CD4-positive, alpha-beta memory T cell (primary cell): ENCODE results near the gene NCK2. TPM values are rescaled to one million over a fixed set of nuclear protein-coding genes. Genes with fewer than 3 reads are reported as not detected.

Source experiments
- CTCF ChIA-PET: fragments of 350-600 bp; sonication (Branson Sonifier 250); formaldehyde crosslinking; loops from one replicate; lab custom pipeline; 2021; ENCODE audit warnings: inconsistent platforms; ENCODE audit not compliant: partially characterized antibody; lab: Charles Lee
- POLR2A ChIA-PET: fragments of 350-600 bp; sonication (Branson Sonifier 250); formaldehyde crosslinking; loops from one replicate; lab custom pipeline; 2021; ENCODE audit not compliant: partially characterized antibody; lab: Charles Lee
- DNase-seq, 5 donors: peaks; one replicate each; pipeline versions ENCODE4 v3.0.0 to v3.0.0-alpha.2; 2020 to 2022; ENCODE audit warnings: mixed read lengths in 1 of 5
- H3K27ac ChIP-seq: one replicate; pipeline ENCODE4 v1.7.0; 2013; ENCODE audit warnings: low read depth, low read length
- H3K27me3 ChIP-seq: 2 replicates; pipeline ENCODE4 v1.7.0; 2013; ENCODE audit warnings: mild to moderate bottlenecking, low read length, moderate library complexity; ENCODE audit not compliant: insufficient read depth
- H3K36me3 ChIP-seq: 2 replicates; pipeline ENCODE4 v1.7.0; 2013; ENCODE audit warnings: mild to moderate bottlenecking, low read length, moderate library complexity; ENCODE audit not compliant: insufficient read depth
- H3K4me1 ChIP-seq: 2 replicates; pipeline ENCODE4 v1.7.0; 2013; ENCODE audit warnings: mild to moderate bottlenecking, low read length, moderate library complexity; ENCODE audit not compliant: insufficient read depth
- H3K4me3 ChIP-seq, 2 donors: one replicate each; pipeline ENCODE4 v1.7.0; 2013; ENCODE audit warnings: low read length in 2 of 2, mild to moderate bottlenecking in 1 of 2
- H3K9me3 ChIP-seq, 2 donors: one replicate each; pipeline ENCODE4 v1.7.0; 2013; ENCODE audit warnings: low read length in 2 of 2, control low read depth in 1 of 2; ENCODE audit not compliant: control insufficient read depth in 1 of 2
- H3K27ac Mint-ChIP-seq, 7 donors: one replicate each; pipeline ENCODE4 v1.8.0; 2020 to 2021; ENCODE audit warnings: mixed read lengths in 7 of 7, mild to moderate bottlenecking in 6 of 7, inconsistent platforms in 3 of 7, moderate library complexity in 3 of 7
- H3K27me3 Mint-ChIP-seq, 2 donors: one replicate each; pipeline ENCODE4 v1.8.0; 2020 to 2021; ENCODE audit warnings: mixed read lengths in 2 of 2
- H3K36me3 Mint-ChIP-seq, 2 donors: one replicate each; pipeline ENCODE4 v1.8.0; 2020 to 2021; ENCODE audit warnings: mixed read lengths in 2 of 2, inconsistent platforms in 1 of 2, mild to moderate bottlenecking in 1 of 2
- H3K4me1 Mint-ChIP-seq, 4 donors: one replicate each; pipeline ENCODE4 v1.8.0; 2020 to 2021; ENCODE audit warnings: mixed read lengths in 4 of 4, mild to moderate bottlenecking in 1 of 4
- H3K4me3 Mint-ChIP-seq, 8 donors: one replicate each; pipeline ENCODE4 v1.8.0; 2020 to 2021; ENCODE audit warnings: mixed read lengths in 8 of 8, mild to moderate bottlenecking in 7 of 8, moderate library complexity in 6 of 8, inconsistent platforms in 3 of 8
- H3K9me3 Mint-ChIP-seq, 8 donors: one replicate each; pipeline ENCODE4 v1.8.0; 2020 to 2021; ENCODE audit warnings: mixed read lengths in 8 of 8, mild to moderate bottlenecking in 5 of 8, inconsistent platforms in 3 of 8, moderate library complexity in 1 of 8
- intact Hi-C: fragments of 100-400 bp; cut with micrococcal nuclease; formaldehyde crosslinking; loops from one replicate; pipeline ENCODE4 v1.15.1; 2023
- polyA plus RNA-seq, 2 donors: library from polyadenylated mRNA; unstranded; fragments of 300-500 nt; fragmentation: Illumina TruSeq; gene quantifications; one replicate each; pipeline ENCODE4 v1.2.3, GENCODE V29; 2021
- total RNA-seq, 2 experiments: library from RNA; stranded (reverse); gene quantifications; one replicate each; pipeline ENCODE4 v1.2.3, GENCODE V29; 2021

Gene NCK2
- total and polyA plus RNA-seq, 4 experiments from 2014 or later, result 58.0 to 98.6 (median 87.3) TPM

- intact Hi-C loops, result loop anchor here (2.0 kb wide), 3 partner anchors 14 to 30 kb away; no protein-coding TSS in a partner anchor
- Mint-ChIP-seq H3K4me1 (peaks cover 80 to 98% (median 93%) of the 10 kb centered on the region in 4 donors), H3K36me3 (peaks cover 17 to 35% of the 10 kb centered on the region in 2 donors), H3K27ac (peak overlapping the region; percentile 91 to 98 (median 97)), H3K27me3 (no peaks in the 10 kb centered on the region), H3K4me3 (peak overlapping the region; percentile 73 to 90 (median 82)), H3K9me3 (no peaks in the 10 kb centered on the region)
- Histone ChIP-seq H3K36me3 (peaks cover 14% of the 10 kb centered on the region), H3K27ac (peak overlapping the region; percentile 71), H3K9me3 (no peaks in the 10 kb centered on the region), H3K27me3 (no peaks in the 10 kb centered on the region), H3K4me1 (peaks cover 100% of the 10 kb centered on the region), H3K4me3 (peak overlapping the region; percentile 3 to 55)
- POLR2A ChIA-PET, result interaction anchor here (0.7 to 9.9 kb wide), 10 partner anchors 9 to 87 kb away, joined by 3 to 82 read pairs (median 4); no protein-coding TSS in a partner anchor
- CTCF ChIA-PET, result interaction anchor here (1.7 to 9.5 kb wide), 6 partner anchors 11 to 200 kb away, joined by 3 to 83 read pairs (median 11); no protein-coding TSS in a partner anchor
- no peak for DNase-seq
Observed at GRCh38 chr2:105776560-105776928, 31.8 kb downstream of the NCK2 start.

- peak in 1 of 5 donors; percentile 45 for DNase-seq
Observed at GRCh38 chr2:105777031-105777482, 32.3 kb downstream of the NCK2 start.

GRCh38 chr2:105777506-105778055 lies 32.9 kb downstream of the NCK2 start:
- H3K4me3 Mint-ChIP-seq, result peak overlapping the region; percentile 73 to 90 (median 82)
- H3K36me3 ChIP-seq, result peaks cover 8% of the 10 kb centered on the region
- no peak for DNase-seq
- peaks cover 83 to 98% (median 93%) of the 10 kb centered on the region in 4 donors for H3K4me1 Mint-ChIP-seq
- peak overlapping the region in 1 of 2 donors; percentile 55 for H3K4me3 ChIP-seq
- ChIA-PET CTCF (interaction anchor here (0.7 to 9.5 kb wide), 15 partner anchors 9 to 201 kb away, joined by 3 to 83 read pairs (median 4); no protein-coding TSS in a partner anchor), POLR2A (interaction anchor here (0.8 to 9.9 kb wide), 22 partner anchors 9 to 316 kb away, joined by 3 to 82 read pairs (median 4); no protein-coding TSS in a partner anchor)
- intact Hi-C loops, result loop anchor here (2.0 kb wide), 3 partner anchors 13 to 31 kb away; no protein-coding TSS in a partner anchor
- H3K9me3 Mint-ChIP-seq, result no peaks in the 10 kb centered on the region
- no peaks in the 10 kb centered on the region for H3K27me3 ChIP-seq
- H3K36me3 Mint-ChIP-seq, result peaks cover 19 to 38% of the 10 kb centered on the region in 2 donors
- H3K27ac ChIP-seq, result peak overlapping the region; percentile 71
- H3K27ac Mint-ChIP-seq, result peak overlapping the region; percentile 91 to 98 (median 97)
- no peaks in the 10 kb centered on the region for H3K9me3 ChIP-seq
- peaks cover 100% of the 10 kb centered on the region for H3K4me1 ChIP-seq
- H3K27me3 Mint-ChIP-seq, result no peaks in the 10 kb centered on the region

More at GRCh38 chr2:105777031-105777482, 32.3 kb downstream of the NCK2 start:
- Histone ChIP-seq H3K4me3 (peak overlapping the region in 1 of 2 donors; percentile 55), H3K36me3 (peaks cover 13% of the 10 kb centered on the region), H3K27ac (peak overlapping the region; percentile 71), H3K27me3 (no peaks in the 10 kb centered on the region), H3K9me3 (no peaks in the 10 kb centered on the region), H3K4me1 (peaks cover 100% of the 10 kb centered on the region)
- intact Hi-C loops, result loop anchor here (2.0 kb wide), 3 partner anchors 14 to 30 kb away; no protein-coding TSS in a partner anchor
- CTCF ChIA-PET, result interaction anchor here (0.8 to 9.5 kb wide), 12 partner anchors 9 to 201 kb away, joined by 3 to 83 read pairs (median 4); no protein-coding TSS in a partner anchor
- POLR2A ChIA-PET, result interaction anchor here (0.7 to 9.9 kb wide), 21 partner anchors 10 to 316 kb away, joined by 3 to 82 read pairs (median 5); no protein-coding TSS in a partner anchor
- Mint-ChIP-seq H3K36me3 (peaks cover 22 to 37% of the 10 kb centered on the region in 2 donors), H3K9me3 (no peaks in the 10 kb centered on the region), H3K4me3 (peak overlapping the region; percentile 73 to 90 (median 82)), H3K4me1 (peaks cover 82 to 98% (median 93%) of the 10 kb centered on the region in 4 donors), H3K27ac (peak overlapping the region; percentile 91 to 98 (median 97)), H3K27me3 (no peaks in the 10 kb centered on the region)

GRCh38 chr2:105778080-105778607 lies 33.4 kb downstream of the NCK2 start:
- peaks cover 5% of the 10 kb centered on the region for H3K36me3 ChIP-seq
- DNase-seq, result no peak
- POLR2A ChIA-PET, result interaction anchor here (0.8 to 9.9 kb wide), 20 partner anchors 9 to 315 kb away, joined by 3 to 82 read pairs (median 4); no protein-coding TSS in a partner anchor
- intact Hi-C loops, result no loop called here
- H3K4me1 ChIP-seq, result peaks cover 100% of the 10 kb centered on the region
- CTCF ChIA-PET, result interaction anchor here (0.7 to 9.5 kb wide), 15 partner anchors 9 to 202 kb away, joined by 3 to 83 read pairs (median 4); no protein-coding TSS in a partner anchor
- no peaks in the 10 kb centered on the region for H3K9me3 ChIP-seq
- Mint-ChIP-seq H3K9me3 (no peaks in the 10 kb centered on the region), H3K27ac (peak overlapping the region; percentile 91 to 98 (median 97)), H3K4me1 (peaks cover 83 to 98% (median 94%) of the 10 kb centered on the region in 4 donors), H3K27me3 (no peaks in the 10 kb centered on the region), H3K4me3 (peak overlapping the region; percentile 73 to 90 (median 82)), H3K36me3 (peaks cover 16 to 35% of the 10 kb centered on the region in 2 donors)
- H3K27me3 ChIP-seq, result no peaks in the 10 kb centered on the region
- peak overlapping the region in 1 of 2 donors; percentile 4 for H3K4me3 ChIP-seq
- peak overlapping the region; percentile 71 for H3K27ac ChIP-seq

- intact Hi-C loops, result no loop called here
- H3K27ac Mint-ChIP-seq, result peak overlapping the region; percentile 71 to 98 (median 92)
- DNase-seq, result no peak
- Histone ChIP-seq H3K4me1 (peaks cover 100% of the 10 kb centered on the region), H3K4me3 (no peak overlapping the region), H3K9me3 (no peaks in the 10 kb centered on the region), H3K27ac (peak overlapping the region; percentile 30), H3K36me3 (no peaks in the 10 kb centered on the region), H3K27me3 (no peaks in the 10 kb centered on the region)
- POLR2A ChIA-PET, result interaction anchor here (0.7 to 9.9 kb wide), 5 partner anchors 8 to 157 kb away, joined by 3 to 82 read pairs (median 3); no protein-coding TSS in a partner anchor
- H3K27me3 Mint-ChIP-seq, result no peaks in the 10 kb centered on the region
- H3K4me1 Mint-ChIP-seq, result peaks cover 80 to 98% (median 93%) of the 10 kb centered on the region in 4 donors
- H3K4me3 Mint-ChIP-seq, result peak overlapping the region; percentile 27 to 92 (median 82)
- H3K36me3 Mint-ChIP-seq, result peaks cover 7 to 34% of the 10 kb centered on the region in 2 donors
- H3K9me3 Mint-ChIP-seq, result no peaks in the 10 kb centered on the region
- CTCF ChIA-PET, result interaction anchor here (0.7 to 9.5 kb wide), 10 partner anchors 8 to 381 kb away, joined by 3 to 83 read pairs (median 4); no protein-coding TSS in a partner anchor
Observed at GRCh38 chr2:105779394-105779793, 34.7 kb downstream of the NCK2 start.

- ChIA-PET POLR2A (no interaction called here), CTCF (interaction anchor here (0.7 to 4.1 kb wide), 2 partner anchors 33 to 203 kb away, joined by 3 to 27 read pairs; no protein-coding TSS in a partner anchor)
- Histone ChIP-seq H3K27ac (peak overlapping the region; percentile 57), H3K4me1 (peaks cover 100% of the 10 kb centered on the region), H3K9me3 (no peaks in the 10 kb centered on the region), H3K27me3 (no peaks in the 10 kb centered on the region), H3K36me3 (no peaks in the 10 kb centered on the region), H3K4me3 (no peak overlapping the region)
- intact Hi-C loops, result loop anchor here (2.0 kb wide), 1 partner anchor 14 kb away; no protein-coding TSS in a partner anchor
- Mint-ChIP-seq H3K4me1 (peaks cover 75 to 98% (median 91%) of the 10 kb centered on the region in 4 donors), H3K27me3 (no peaks in the 10 kb centered on the region), H3K27ac (peak overlapping the region; percentile 56 to 94 (median 88)), H3K4me3 (peak overlapping the region; percentile 42 to 86 (median 70)), H3K9me3 (no peaks in the 10 kb centered on the region), H3K36me3 (peaks cover 6 to 29% of the 10 kb centered on the region in 2 donors)
- peak in 1 of 5 donors; percentile 39 for DNase-seq
Observed at GRCh38 chr2:105780606-105781005, 35.9 kb downstream of the NCK2 start.
